Mesenchymal stem cell (in vitro differentiated cells and primary cell): ENCODE results near the gene RPH3AL.
A peak's percentile ranks its signal among the peaks of the same experiment; 100 is the strongest.

ENCODE experiments used
- DNase-seq: peaks from one replicate; pipeline ENCODE4 v3.0.0-alpha.2; 2013
- H2AFZ ChIP-seq: one replicate; pipeline ENCODE4 v1.6.1; 2013; ENCODE audit warnings: low read depth, mild to moderate bottlenecking, control low read depth, inconsistent platforms, low read length, moderate library complexity
- H2AK5ac ChIP-seq: 2 replicates; pipeline ENCODE4 v1.6.1; 2013; ENCODE audit warnings: low read length, moderate library complexity, mild to moderate bottlenecking, inconsistent platforms; ENCODE audit not compliant: severe bottlenecking
- H2BK120ac ChIP-seq: one replicate; pipeline ENCODE4 v1.6.1; 2013; ENCODE audit warnings: low read depth, mild to moderate bottlenecking, inconsistent platforms, low read length, moderate library complexity
- H2BK12ac ChIP-seq, 2 experiments: one replicate each; pipeline ENCODE4 v1.6.1; 2013; ENCODE audit warnings: inconsistent platforms in 2 of 2, low read length in 2 of 2, mild to moderate bottlenecking in 2 of 2, moderate library complexity in 2 of 2, control low read depth in 1 of 2
- H2BK15ac ChIP-seq: one replicate; pipeline ENCODE4 v1.6.1; 2013; ENCODE audit warnings: mild to moderate bottlenecking, low read depth, inconsistent platforms; ENCODE audit not compliant: poor library complexity, severe bottlenecking
- H2BK5ac ChIP-seq: 2 replicates; pipeline ENCODE4 v1.6.1; 2013; ENCODE audit warnings: low read depth, mild to moderate bottlenecking, low read length, control low read depth, inconsistent platforms; ENCODE audit not compliant: poor library complexity, severe bottlenecking
- H3K14ac ChIP-seq, 2 experiments: one replicate each; pipeline ENCODE4 v1.6.1; 2013; ENCODE audit warnings: inconsistent platforms in 2 of 2, low read length in 2 of 2, control low read depth in 1 of 2, mild to moderate bottlenecking in 1 of 2, moderate library complexity in 1 of 2
- H3K18ac ChIP-seq, 2 experiments: one replicate each; pipeline ENCODE4 v1.6.1; 2013; ENCODE audit warnings: inconsistent platforms in 2 of 2, low read length in 2 of 2, control low read depth in 1 of 2, low read depth in 1 of 2, mild to moderate bottlenecking in 1 of 2
- H3K23ac ChIP-seq, 2 experiments: one replicate each; pipeline ENCODE4 v1.6.1; 2013; ENCODE audit warnings: inconsistent platforms in 2 of 2, low read length in 2 of 2, mild to moderate bottlenecking in 2 of 2, moderate library complexity in 2 of 2, control low read depth in 1 of 2
- H3K27ac ChIP-seq: 2 replicates; pipeline ENCODE4 v1.5.1; 2013; ENCODE audit warnings: mild to moderate bottlenecking, moderate library complexity, low read length, control low read depth, inconsistent platforms; ENCODE audit not compliant: poor library complexity, severe bottlenecking
- H3K27me3 ChIP-seq, 2 experiments: 2 replicates each; pipeline versions ENCODE4 v1.6.1 to v1.7.0; 2013; ENCODE audit warnings: low read length in 2 of 2, mild to moderate bottlenecking in 2 of 2, moderate library complexity in 2 of 2, control low read depth in 1 of 2, inconsistent platforms in 1 of 2; ENCODE audit not compliant: control insufficient read depth in 1 of 2, insufficient read depth in 1 of 2
- H3K36me3 ChIP-seq, 2 experiments: 2 replicates each; pipeline versions ENCODE4 v1.6.1 to v1.7.0; 2013; ENCODE audit warnings: low read length in 2 of 2, control low read depth in 1 of 2, inconsistent platforms in 1 of 2, low read depth in 1 of 2, mild to moderate bottlenecking in 1 of 2; ENCODE audit not compliant: insufficient read depth in 2 of 2, control insufficient read depth in 1 of 2
- H3K4ac ChIP-seq, 2 experiments: one replicate each; pipeline ENCODE4 v1.6.1; 2013; ENCODE audit warnings: inconsistent platforms in 2 of 2, low read length in 2 of 2, mild to moderate bottlenecking in 2 of 2, moderate library complexity in 2 of 2, control low read depth in 1 of 2, low read depth in 1 of 2
- H3K4me1 ChIP-seq: 2 replicates; pipeline ENCODE4 v1.6.1; 2013; ENCODE audit warnings: low read depth, low read length, control low read depth; ENCODE audit not compliant: control insufficient read depth, insufficient read depth
- H3K4me2 ChIP-seq: 2 replicates; pipeline ENCODE4 v1.6.1; 2013; ENCODE audit warnings: low read length, mild to moderate bottlenecking, inconsistent platforms; ENCODE audit not compliant: poor library complexity, severe bottlenecking
- H3K4me3 ChIP-seq, 2 experiments: 2 replicates each; pipeline versions ENCODE4 v1.5.1 to v1.7.0; 2013; ENCODE audit warnings: low read length in 2 of 2, mild to moderate bottlenecking in 2 of 2, control low read depth in 1 of 2, low read depth in 1 of 2; ENCODE audit not compliant: insufficient read depth in 1 of 2
- H3K79me1 ChIP-seq: replicated peaks from 2 replicates; pipeline ENCODE4 v1.6.1; 2013; ENCODE audit warnings: mild to moderate bottlenecking, control low read depth, low read length, inconsistent platforms; ENCODE audit not compliant: poor library complexity, severe bottlenecking
- H3K9ac ChIP-seq: 2 replicates; pipeline ENCODE4 v1.7.0; 2013; ENCODE audit warnings: mild to moderate bottlenecking, low read length, moderate library complexity
- H3K9me3 ChIP-seq: 2 replicates; pipeline ENCODE4 v1.7.0; 2013; ENCODE audit warnings: mild to moderate bottlenecking, low read length; ENCODE audit not compliant: control insufficient read depth
- H4K8ac ChIP-seq: one replicate; pipeline ENCODE4 v1.6.1; 2013; ENCODE audit warnings: inconsistent platforms, mild to moderate bottlenecking, low read length, moderate library complexity
- H4K91ac ChIP-seq: one replicate; pipeline ENCODE4 v1.6.1; 2013; ENCODE audit warnings: mild to moderate bottlenecking, low read length, inconsistent platforms
- WGBS: methylation state at CpG from one replicate; pipeline ENCODE4 v1.1.7; 2013; ENCODE audit warnings: mixed read lengths; 5-methylcytosine and 5-hydroxymethylcytosine counted together

RPH3AL gene

GRCh38 chr17:278676-279059 is 73.9 kb downstream of the RPH3AL start:
- Histone ChIP-seq H2BK5ac (no peak overlapping the region), H2AFZ (no peak overlapping the region), H2AK5ac (no peak overlapping the region), H3K9me3 (no peaks in the 10 kb centered on the region), H3K4ac (no peak overlapping the region), H3K14ac (no peak overlapping the region), H3K9ac (no peak overlapping the region), H4K8ac (no peak overlapping the region), H3K4me1 (peaks cover 2% of the 10 kb centered on the region), H3K79me1 (no peaks in the 10 kb centered on the region), H2BK12ac (no peak overlapping the region), H3K23ac (no peak overlapping the region), H2BK120ac (no peak overlapping the region), H3K4me3 (no peak overlapping the region), H3K36me3 (peaks cover 0 to 28% of the 10 kb centered on the region in 2 experiments), H3K27me3 (peaks cover 0 to 25% of the 10 kb centered on the region in 2 experiments), H3K4me2 (no peak overlapping the region), H3K27ac (no peak overlapping the region), H2BK15ac (no peak overlapping the region), H4K91ac (no peak overlapping the region), H3K18ac (no peak overlapping the region)
- 92% methylated on average over 5 of the region's 5 CpGs for WGBS
- no peak for DNase-seq

- H2BK5ac ChIP-seq, result no peak overlapping the region
- H3K9me3 ChIP-seq, result no peaks in the 10 kb centered on the region
- H3K9ac ChIP-seq, result no peak overlapping the region
- no peak overlapping the region for H3K18ac ChIP-seq
- no peak overlapping the region for H2BK15ac ChIP-seq
- no peak overlapping the region for H4K91ac ChIP-seq
- no peak overlapping the region for H3K14ac ChIP-seq
- H3K23ac ChIP-seq, result no peak overlapping the region
- H4K8ac ChIP-seq, result no peak overlapping the region
- DNase-seq, result no peak
- no peak overlapping the region for H2AFZ ChIP-seq
- no peak overlapping the region for H2BK120ac ChIP-seq
- no peaks in the 10 kb centered on the region for H3K79me1 ChIP-seq
- no peak overlapping the region for H2AK5ac ChIP-seq
- H3K27ac ChIP-seq, result no peak overlapping the region
- no peak overlapping the region for H3K4me3 ChIP-seq
- H3K4me1 ChIP-seq, result peaks cover 2% of the 10 kb centered on the region
- 83% methylated on average over 12 of the region's 12 CpGs for WGBS
- H2BK12ac ChIP-seq, result no peak overlapping the region
- H3K4ac ChIP-seq, result no peak overlapping the region
- peaks cover 0 to 22% of the 10 kb centered on the region in 2 experiments for H3K27me3 ChIP-seq
- H3K4me2 ChIP-seq, result no peak overlapping the region
- H3K36me3 ChIP-seq, result peaks cover 0 to 28% of the 10 kb centered on the region in 2 experiments
Measured at GRCh38 chr17:278055-278675, 74.4 kb downstream of the RPH3AL start.

- Histone ChIP-seq H2BK15ac (no peak overlapping the region), H3K4me2 (no peak overlapping the region), H2AFZ (no peak overlapping the region), H3K4me3 (no peak overlapping the region), H3K27ac (no peak overlapping the region), H3K23ac (no peak overlapping the region), H3K79me1 (no peaks in the 10 kb centered on the region), H4K8ac (no peak overlapping the region), H2BK120ac (no peak overlapping the region), H3K4ac (no peak overlapping the region), H3K36me3 (peaks cover 0 to 14% of the 10 kb centered on the region in 2 experiments), H3K4me1 (peaks cover 2% of the 10 kb centered on the region), H4K91ac (no peak overlapping the region), H3K9me3 (no peaks in the 10 kb centered on the region), H3K27me3 (peaks cover 0 to 6% of the 10 kb centered on the region in 2 experiments), H3K14ac (no peak overlapping the region), H2BK12ac (no peak overlapping the region), H2AK5ac (no peak overlapping the region), H2BK5ac (no peak overlapping the region), H3K9ac (no peak overlapping the region), H3K18ac (no peak overlapping the region)
- DNase-seq, result no peak
- 96% methylated on average over 5 of the region's 5 CpGs for WGBS
Measured at GRCh38 chr17:274902-275301, 77.7 kb downstream of the RPH3AL start.

- Histone ChIP-seq H2BK120ac (no peak overlapping the region), H3K9me3 (no peaks in the 10 kb centered on the region), H2AFZ (no peak overlapping the region), H3K23ac (no peak overlapping the region), H3K14ac (no peak overlapping the region), H3K4me2 (no peak overlapping the region), H3K4me3 (peak overlapping the region in 1 of 2 experiments; percentile 14), H3K4ac (no peak overlapping the region), H2AK5ac (no peak overlapping the region), H3K9ac (no peak overlapping the region), H2BK5ac (no peak overlapping the region), H3K18ac (no peak overlapping the region), H2BK12ac (no peak overlapping the region), H3K27me3 (peaks cover 0 to 2% of the 10 kb centered on the region in 2 experiments), H3K79me1 (no peaks in the 10 kb centered on the region), H2BK15ac (peak overlapping the region; percentile 54), H3K4me1 (peaks cover 2% of the 10 kb centered on the region), H4K91ac (no peak overlapping the region), H3K36me3 (peaks cover 0 to 18% of the 10 kb centered on the region in 2 experiments), H4K8ac (no peak overlapping the region), H3K27ac (no peak overlapping the region)
- 87% methylated on average over 26 of the region's 28 CpGs for WGBS
- no peak for DNase-seq
Measured at GRCh38 chr17:273981-274832, 78.4 kb downstream of the RPH3AL start.
